ENCODE results near the gene STK31.

DNA sequence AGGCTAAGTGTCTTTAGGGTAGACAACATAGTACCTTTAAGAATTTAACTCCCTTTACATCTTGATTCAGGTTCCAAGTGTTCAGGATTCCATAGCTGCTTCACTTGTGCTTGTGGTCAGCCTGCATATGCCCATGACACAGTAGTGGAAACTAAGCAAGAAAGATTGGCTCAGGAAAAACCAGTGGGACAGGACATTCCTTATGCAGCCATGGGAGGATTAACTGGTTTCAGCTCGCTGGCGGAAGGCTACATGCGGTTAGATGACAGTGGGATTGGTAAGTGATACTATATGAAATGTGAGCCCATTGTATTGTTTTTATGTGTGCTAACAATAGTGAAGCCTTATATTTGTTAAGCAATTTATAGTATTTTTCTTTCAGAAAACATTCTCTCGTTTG is 18.7 kb upstream of the STK31 start:
- TF ChIP-seq POLR2AphosphoS5 (IDR thresholded peaks at IDR 0.05) (no peak), POLR2A (IDR thresholded peaks at IDR 0.05) (no peak)
- TF ChIP-seq, protein P1, sequence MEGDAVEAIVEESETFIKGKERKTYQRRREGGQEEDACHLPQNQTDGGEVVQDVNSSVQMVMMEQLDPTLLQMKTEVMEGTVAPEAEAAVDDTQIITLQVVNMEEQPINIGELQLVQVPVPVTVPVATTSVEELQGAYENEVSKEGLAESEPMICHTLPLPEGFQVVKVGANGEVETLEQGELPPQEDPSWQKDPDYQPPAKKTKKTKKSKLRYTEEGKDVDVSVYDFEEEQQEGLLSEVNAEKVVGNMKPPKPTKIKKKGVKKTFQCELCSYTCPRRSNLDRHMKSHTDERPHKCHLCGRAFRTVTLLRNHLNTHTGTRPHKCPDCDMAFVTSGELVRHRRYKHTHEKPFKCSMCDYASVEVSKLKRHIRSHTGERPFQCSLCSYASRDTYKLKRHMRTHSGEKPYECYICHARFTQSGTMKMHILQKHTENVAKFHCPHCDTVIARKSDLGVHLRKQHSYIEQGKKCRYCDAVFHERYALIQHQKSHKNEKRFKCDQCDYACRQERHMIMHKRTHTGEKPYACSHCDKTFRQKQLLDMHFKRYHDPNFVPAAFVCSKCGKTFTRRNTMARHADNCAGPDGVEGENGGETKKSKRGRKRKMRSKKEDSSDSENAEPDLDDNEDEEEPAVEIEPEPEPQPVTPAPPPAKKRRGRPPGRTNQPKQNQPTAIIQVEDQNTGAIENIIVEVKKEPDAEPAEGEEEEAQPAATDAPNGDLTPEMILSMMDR (IDR thresholded peaks at IDR 0.05) = no peak
